KMS-11 (cell line): ENCODE measurements around the gene BCL7B.

ENCODE experiments used
- H2AFZ ChIP-seq: fragments of 200-600 bp; sonication (generic); 2 replicates; pipeline ENCODE4 v1.6.1; 2016; ENCODE audit warnings: antibody characterized with exemption, mixed run types, low read depth
- H3K27ac ChIP-seq: fragments of 200-600 bp; sonication (generic); 2 replicates; pipeline ENCODE4 v1.6.1; 2016; ENCODE audit warnings: mild to moderate bottlenecking, mixed run types
- H3K27me3 ChIP-seq: fragments of 200-600 bp; sonication (generic); 2 replicates; pipeline ENCODE4 v1.6.1; 2017; ENCODE audit warnings: mild to moderate bottlenecking, low read depth, mixed run types, moderate library complexity; ENCODE audit not compliant: insufficient read depth
- H3K36me3 ChIP-seq: fragments of 200-600 bp; sonication (generic); 2 replicates; pipeline ENCODE4 v1.6.1; 2017; ENCODE audit warnings: mild to moderate bottlenecking, mixed run types; ENCODE audit not compliant: insufficient read depth
- H3K4me1 ChIP-seq: fragments of 200-600 bp; sonication (generic); 2 replicates; pipeline ENCODE4 v1.6.1; 2016; ENCODE audit warnings: mild to moderate bottlenecking, low read depth, mixed run types; ENCODE audit not compliant: poor library complexity, severe bottlenecking
- H3K4me2 ChIP-seq: fragments of 200-600 bp; sonication (generic); 2 replicates; pipeline ENCODE4 v1.7.0; 2016; ENCODE audit warnings: mild to moderate bottlenecking, mixed run types
- H3K4me3 ChIP-seq: fragments of 200-600 bp; sonication (generic); IDR thresholded peaks from 2 replicates; pipeline ENCODE4 v1.6.1; 2017; ENCODE audit warnings: low read depth, low read length, mixed read lengths; ENCODE audit not compliant: insufficient read depth
- H3K79me2 ChIP-seq: fragments of 200-600 bp; sonication (generic); 2 replicates; pipeline ENCODE4 v1.6.1; 2016; ENCODE audit warnings: low read depth, mixed run types; ENCODE audit not compliant: insufficient read depth
- H3K9ac ChIP-seq: fragments of 200-600 bp; sonication (generic); 2 replicates; pipeline ENCODE4 v1.6.1; 2016; ENCODE audit warnings: mild to moderate bottlenecking, mixed run types
- H4K20me1 ChIP-seq: fragments of 200-600 bp; sonication (generic); 2 replicates; pipeline ENCODE4 v1.6.1; 2016; ENCODE audit warnings: mild to moderate bottlenecking, mixed run types; ENCODE audit not compliant: insufficient read depth
- TF ChIP-seq, protein P1 (sequence below): fragments of 200-600 bp; sonication (generic); conservative IDR thresholded peaks from 2 replicates; pipeline ENCODE4 v1.6.1; 2017; ENCODE audit warnings: low read depth, mild to moderate bottlenecking, antibody characterized with exemption, low read length, moderate library complexity, mixed read lengths

Gene BCL7B

DNA sequence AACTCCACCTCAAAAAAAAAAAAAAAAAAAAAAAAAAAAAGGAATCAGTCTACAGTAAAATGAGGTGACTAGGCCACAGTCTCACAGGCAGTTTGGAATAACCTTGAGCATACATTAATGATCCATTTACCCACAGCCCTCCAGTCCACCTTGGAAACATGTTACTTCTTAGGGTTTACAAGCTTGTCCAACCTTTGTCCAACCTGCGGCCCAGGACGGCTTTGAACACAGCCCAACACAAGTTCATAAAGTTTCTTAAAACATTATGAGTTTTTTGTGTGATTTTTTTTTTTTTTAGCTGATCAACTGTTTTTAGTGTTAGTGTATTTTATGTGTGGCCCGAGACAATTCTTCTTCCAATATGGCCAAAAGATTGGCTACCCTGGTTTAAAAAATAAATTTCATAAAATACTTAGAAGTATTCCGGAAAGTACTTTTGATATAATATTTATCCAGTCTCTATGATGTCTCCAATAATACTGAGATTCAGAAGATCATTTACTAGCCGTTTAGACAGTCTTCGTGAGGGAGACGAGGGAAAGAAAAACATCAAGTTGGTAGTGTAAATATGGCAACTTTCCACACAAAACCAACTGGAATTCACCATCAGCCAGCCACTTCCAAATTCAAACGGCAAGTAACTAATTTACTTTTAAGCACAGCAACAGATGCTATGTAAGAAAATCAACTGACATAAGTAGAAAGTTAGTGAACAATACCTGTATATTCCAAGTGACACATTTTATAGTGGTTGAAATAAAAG is 45.3 kb downstream of the BCL7B start:
- H3K4me2 ChIP-seq, result no peak overlapping the region
- no peak overlapping the region for H3K27ac ChIP-seq
- H4K20me1 ChIP-seq, result peaks cover 45% of the 10 kb centered on the region
- H3K36me3 ChIP-seq, result peaks cover 27% of the 10 kb centered on the region; the same call in 1 of the 2 replicates
- no peak overlapping the region for H2AFZ ChIP-seq
- no peaks in the 10 kb centered on the region for H3K27me3 ChIP-seq
- peaks cover 2% of the 10 kb centered on the region for H3K4me1 ChIP-seq
- H3K79me2 ChIP-seq, result peaks cover 94% of the 10 kb centered on the region
- H3K9ac ChIP-seq, result no peak overlapping the region
- TF ChIP-seq, protein P1, sequence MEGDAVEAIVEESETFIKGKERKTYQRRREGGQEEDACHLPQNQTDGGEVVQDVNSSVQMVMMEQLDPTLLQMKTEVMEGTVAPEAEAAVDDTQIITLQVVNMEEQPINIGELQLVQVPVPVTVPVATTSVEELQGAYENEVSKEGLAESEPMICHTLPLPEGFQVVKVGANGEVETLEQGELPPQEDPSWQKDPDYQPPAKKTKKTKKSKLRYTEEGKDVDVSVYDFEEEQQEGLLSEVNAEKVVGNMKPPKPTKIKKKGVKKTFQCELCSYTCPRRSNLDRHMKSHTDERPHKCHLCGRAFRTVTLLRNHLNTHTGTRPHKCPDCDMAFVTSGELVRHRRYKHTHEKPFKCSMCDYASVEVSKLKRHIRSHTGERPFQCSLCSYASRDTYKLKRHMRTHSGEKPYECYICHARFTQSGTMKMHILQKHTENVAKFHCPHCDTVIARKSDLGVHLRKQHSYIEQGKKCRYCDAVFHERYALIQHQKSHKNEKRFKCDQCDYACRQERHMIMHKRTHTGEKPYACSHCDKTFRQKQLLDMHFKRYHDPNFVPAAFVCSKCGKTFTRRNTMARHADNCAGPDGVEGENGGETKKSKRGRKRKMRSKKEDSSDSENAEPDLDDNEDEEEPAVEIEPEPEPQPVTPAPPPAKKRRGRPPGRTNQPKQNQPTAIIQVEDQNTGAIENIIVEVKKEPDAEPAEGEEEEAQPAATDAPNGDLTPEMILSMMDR, result no peak
- H3K4me3 ChIP-seq, result no peak overlapping the region

DNA sequence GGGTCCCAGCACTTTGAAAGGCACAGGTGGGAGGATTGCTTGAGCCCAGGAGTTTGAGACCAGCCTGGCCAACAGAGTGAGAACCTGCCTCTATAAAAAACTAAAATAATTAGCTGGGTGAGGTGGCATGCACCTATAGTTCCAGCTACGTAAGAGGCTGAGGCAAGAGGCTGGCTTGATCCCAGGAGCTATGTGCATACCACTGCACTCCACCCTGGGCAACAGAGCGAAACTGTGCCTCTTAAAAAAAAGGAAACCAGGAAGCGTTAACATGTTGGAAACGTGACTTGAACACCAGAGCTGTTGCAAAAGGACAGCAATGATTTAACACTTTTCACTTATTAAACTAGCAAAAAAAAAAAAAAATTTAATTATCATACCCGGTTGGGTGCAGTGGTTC is 48.0 kb downstream of the BCL7B start:
- H3K27ac ChIP-seq, result no peak overlapping the region
- peaks cover 30% of the 10 kb centered on the region; the same call in 1 of the 2 replicates for H3K36me3 ChIP-seq
- no peak overlapping the region for H3K9ac ChIP-seq
- H3K4me3 ChIP-seq, result no peak overlapping the region
- TF ChIP-seq, protein P1, result no peak
- no peaks in the 10 kb centered on the region for H3K27me3 ChIP-seq
- H3K4me1 ChIP-seq, result no peaks in the 10 kb centered on the region
- no peak overlapping the region for H3K4me2 ChIP-seq
- peaks cover 91% of the 10 kb centered on the region for H3K79me2 ChIP-seq
- no peak overlapping the region for H2AFZ ChIP-seq
- H4K20me1 ChIP-seq, result peaks cover 39% of the 10 kb centered on the region

DNA sequence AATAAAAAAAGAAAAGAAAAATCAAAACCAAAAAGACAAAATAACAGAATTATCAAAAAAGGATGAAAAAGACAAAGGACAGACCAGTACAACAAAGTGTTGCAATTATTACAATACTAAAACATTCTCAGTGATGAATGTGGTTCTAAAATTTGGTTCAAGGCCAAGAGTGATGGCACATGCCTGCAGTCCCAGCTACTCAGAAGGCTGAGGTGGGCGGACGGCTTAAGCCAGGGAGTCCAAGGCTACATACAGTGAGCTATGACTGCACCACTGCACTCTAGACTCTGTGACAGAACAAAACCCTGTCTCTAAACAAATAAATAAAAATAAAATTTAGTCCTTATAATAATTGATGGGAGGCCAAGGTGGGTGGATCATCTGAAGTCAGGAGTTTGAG is 49.9 kb downstream of the BCL7B start:
- H3K4me2 ChIP-seq, result no peak overlapping the region

DNA sequence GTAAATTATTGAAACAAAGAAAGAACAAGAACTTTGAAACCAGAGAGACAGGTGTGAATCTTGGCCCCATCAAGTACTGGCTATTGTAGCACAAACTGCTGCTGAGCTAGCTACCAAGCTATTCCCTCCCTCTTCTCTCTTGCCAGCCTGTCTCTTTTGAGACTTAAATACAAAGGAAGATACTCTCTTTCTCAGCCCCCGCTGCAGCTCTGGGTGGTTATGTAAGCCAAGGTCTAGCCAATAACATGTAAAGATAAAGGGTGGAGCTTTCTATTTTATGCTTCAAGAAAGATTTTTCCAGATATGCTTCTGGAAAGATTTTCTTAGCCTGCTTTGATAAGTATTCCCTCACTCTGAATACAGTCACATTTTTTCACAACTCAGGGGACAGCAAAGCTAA is 52.6 kb downstream of the BCL7B start:
- Histone ChIP-seq H3K4me3 (no peak overlapping the region), H3K79me2 (peaks cover 76% of the 10 kb centered on the region), H3K4me2 (no peak overlapping the region), H3K9ac (no peak overlapping the region), H2AFZ (no peak overlapping the region), H3K4me1 (no peaks in the 10 kb centered on the region), H4K20me1 (peaks cover 5% of the 10 kb centered on the region), H3K27ac (no peak overlapping the region), H3K36me3 (peaks cover 62% of the 10 kb centered on the region; the same call in 1 of the 2 replicates), H3K27me3 (no peaks in the 10 kb centered on the region)
- TF ChIP-seq, protein P1, result no peak

More for the DNA sequence above, 49.9 kb downstream of the BCL7B start:
- H3K9ac ChIP-seq, result no peak overlapping the region
- H3K27ac ChIP-seq, result no peak overlapping the region
- peaks cover 46% of the 10 kb centered on the region; the same call in 1 of the 2 replicates for H3K36me3 ChIP-seq
- peaks cover 26% of the 10 kb centered on the region for H4K20me1 ChIP-seq
- H3K27me3 ChIP-seq, result no peaks in the 10 kb centered on the region
- no peaks in the 10 kb centered on the region for H3K4me1 ChIP-seq
- no peak overlapping the region for H2AFZ ChIP-seq
- TF ChIP-seq, protein P1, result no peak
- H3K4me3 ChIP-seq, result no peak overlapping the region
- H3K79me2 ChIP-seq, result peaks cover 88% of the 10 kb centered on the region
